ENCODE results near the gene SDK2.

The SDK2 gene

GRCh38 chr17:73553311-73553710, 90.9 kb downstream of the SDK2 start:
- no peak for DNase-seq (ENCODE audit: low spot score)

- DNase-seq (ENCODE audit: low spot score), result no peak
Observed at GRCh38 chr17:73552300-73553048, 91.8 kb downstream of the SDK2 start.

- no peak for DNase-seq (ENCODE audit: low spot score)
Observed at GRCh38 chr17:73551759-73552158, 92.5 kb downstream of the SDK2 start.

GRCh38 chr17:73551144-73551543, 93.1 kb downstream of the SDK2 start:
- no peak for DNase-seq (ENCODE audit: low spot score)

GRCh38 chr17:73550556-73550955, 93.7 kb downstream of the SDK2 start:
- DNase-seq (ENCODE audit: low spot score), result no peak

GRCh38 chr17:73549841-73550430, 94.3 kb downstream of the SDK2 start:
- DNase-seq (ENCODE audit: low spot score), result no peak

GRCh38 chr17:73548620-73549311, 95.5 kb downstream of the SDK2 start:
- no peak for DNase-seq (ENCODE audit: low spot score)

- no peak for DNase-seq (ENCODE audit: low spot score)
Observed at GRCh38 chr17:73547790-73548189, 96.5 kb downstream of the SDK2 start.

- no peak for DNase-seq (ENCODE audit: low spot score)
Observed at GRCh38 chr17:73546770-73547536, 97.3 kb downstream of the SDK2 start.

- no peak for DNase-seq (ENCODE audit: low spot score)
Observed at GRCh38 chr17:73546114-73546513, 98.1 kb downstream of the SDK2 start.

- no peak for DNase-seq (ENCODE audit: low spot score)
Observed at GRCh38 chr17:73545109-73546032, 98.9 kb downstream of the SDK2 start.

GRCh38 chr17:73544333-73544732, 99.9 kb downstream of the SDK2 start:
- DNase-seq (ENCODE audit: low spot score), result no peak

GRCh38 chr17:73542323-73542722, 101.9 kb downstream of the SDK2 start:
- no peak for DNase-seq (ENCODE audit: low spot score)

GRCh38 chr17:73541561-73541981, 102.7 kb downstream of the SDK2 start:
- no peak for DNase-seq (ENCODE audit: low spot score)

GRCh38 chr17:73541111-73541510, 103.1 kb downstream of the SDK2 start:
- no peak for DNase-seq (ENCODE audit: low spot score)

GRCh38 chr17:73539166-73539565, 105.1 kb downstream of the SDK2 start:
- DNase-seq (ENCODE audit: low spot score), result no peak

- DNase-seq (ENCODE audit: low spot score), result no peak
Observed at GRCh38 chr17:73538445-73538844, 105.8 kb downstream of the SDK2 start.

- DNase-seq (ENCODE audit: low spot score), result no peak
Observed at GRCh38 chr17:73536700-73537605, 107.3 kb downstream of the SDK2 start.

GRCh38 chr17:73535746-73536145, 108.5 kb downstream of the SDK2 start:
- DNase-seq (ENCODE audit: low spot score), result no peak

GRCh38 chr17:73534209-73534909, 109.9 kb downstream of the SDK2 start:
- no peak for DNase-seq (ENCODE audit: low spot score)
